Upper lobe of left lung (tissue), 6 donors: ENCODE measurements around the gene SNX30. TPM values are rescaled to one million over a fixed set of nuclear protein-coding genes. Genes with fewer than 3 reads are reported as not detected.

Source experiments
- ATAC-seq, 2 donors: fragments of 200-7000 bp; cut with Tn5 transposase; one replicate each; pipeline ENCODE4 v1.9.1; 2022; ENCODE audit warnings: mild to moderate bottlenecking in 2 of 2, moderate library complexity in 2 of 2; ENCODE audit not compliant: low FRiP score in 2 of 2
- DNase-seq, 2 donors: peaks; one replicate each; pipeline ENCODE4 v3.0.0-alpha.2; 2019 to 2020
- H3K27ac ChIP-seq, 4 donors: fragments of 200-600 bp; sonication (generic); one replicate each; pipeline ENCODE4 v1.5.1; 2016 to 2019
- H3K27me3 ChIP-seq, 4 donors: fragments of 200-600 bp; sonication (generic); one replicate each; pipeline ENCODE4 v1.5.1; 2017 to 2019
- H3K36me3 ChIP-seq, 4 donors: fragments of 200-600 bp; sonication (generic); one replicate each; pipeline ENCODE4 v1.5.1; 2016 to 2019
- H3K4me1 ChIP-seq, 4 donors: fragments of 200-600 bp; sonication (generic); one replicate each; pipeline ENCODE4 v1.5.1; 2018 to 2019
- H3K4me3 ChIP-seq, 4 donors: fragments of 200-600 bp; sonication (generic); one replicate each; pipeline ENCODE4 v1.5.1; 2017 to 2019; ENCODE audit warnings: mild to moderate bottlenecking in 2 of 4, moderate library complexity in 1 of 4
- H3K9me3 ChIP-seq, 4 donors: fragments of 200-600 bp; sonication (generic); one replicate each; pipeline ENCODE4 v1.5.1; 2018 to 2019
- EP300 ChIP-seq, 4 donors: sonication (generic); formaldehyde crosslinking; IDR thresholded peaks; one replicate each; pipeline ENCODE4 v1.5.1; 2017; ENCODE audit warnings: antibody characterized with exemption in 4 of 4, control low read depth in 2 of 4
- POLR2A ChIP-seq, 4 donors: fragments of 450-650 bp; IDR thresholded peaks; one replicate each; pipeline ENCODE4 v1.5.1; 2016 to 2017; ENCODE audit warnings: antibody characterized with exemption in 4 of 4, mild to moderate bottlenecking in 2 of 4
- POLR2AphosphoS5 ChIP-seq, 2 donors: sonication (generic); formaldehyde crosslinking; IDR thresholded peaks; one replicate each; pipeline ENCODE4 v1.5.1; 2017; ENCODE audit warnings: antibody characterized with exemption in 2 of 2
- WGBS, 2 donors: methylation state at CpG; one replicate each; pipeline ENCODE4 v1.1.5; 2017 to 2018; 5-methylcytosine and 5-hydroxymethylcytosine counted together
- total RNA-seq, 6 donors: library from RNA; depleted of rRNA in 4 of 6; stranded (reverse); fragments of >200 nt in 4 of 6; gene quantifications; one replicate each; pipeline versions ENCODE4 v1.1.0 to v1.2.1, GENCODE V29; 2016 to 2021
- TF ChIP-seq, protein P1 (sequence below), 6 experiments: fragments of 450-650 bp in 4 of 6; fragments of 200-600 bp in 2 of 6; sonication (generic) in 2 of 6; IDR thresholded peaks; one replicate each; pipeline ENCODE4 v1.5.1; 2016 to 2019; ENCODE audit warnings: antibody characterized with exemption in 6 of 6
- donor health status: DM: no; HTN: no; CAD: no; lungs with moderate emphysema.
- donor health status: DM: no; HTN: yes; CAD: no; lungs with severe emphysema.

SNX30 gene
- total RNA-seq, 6 donors from 2014 or later, result 46.9 to 80.1 (median 72.2) TPM

DNA sequence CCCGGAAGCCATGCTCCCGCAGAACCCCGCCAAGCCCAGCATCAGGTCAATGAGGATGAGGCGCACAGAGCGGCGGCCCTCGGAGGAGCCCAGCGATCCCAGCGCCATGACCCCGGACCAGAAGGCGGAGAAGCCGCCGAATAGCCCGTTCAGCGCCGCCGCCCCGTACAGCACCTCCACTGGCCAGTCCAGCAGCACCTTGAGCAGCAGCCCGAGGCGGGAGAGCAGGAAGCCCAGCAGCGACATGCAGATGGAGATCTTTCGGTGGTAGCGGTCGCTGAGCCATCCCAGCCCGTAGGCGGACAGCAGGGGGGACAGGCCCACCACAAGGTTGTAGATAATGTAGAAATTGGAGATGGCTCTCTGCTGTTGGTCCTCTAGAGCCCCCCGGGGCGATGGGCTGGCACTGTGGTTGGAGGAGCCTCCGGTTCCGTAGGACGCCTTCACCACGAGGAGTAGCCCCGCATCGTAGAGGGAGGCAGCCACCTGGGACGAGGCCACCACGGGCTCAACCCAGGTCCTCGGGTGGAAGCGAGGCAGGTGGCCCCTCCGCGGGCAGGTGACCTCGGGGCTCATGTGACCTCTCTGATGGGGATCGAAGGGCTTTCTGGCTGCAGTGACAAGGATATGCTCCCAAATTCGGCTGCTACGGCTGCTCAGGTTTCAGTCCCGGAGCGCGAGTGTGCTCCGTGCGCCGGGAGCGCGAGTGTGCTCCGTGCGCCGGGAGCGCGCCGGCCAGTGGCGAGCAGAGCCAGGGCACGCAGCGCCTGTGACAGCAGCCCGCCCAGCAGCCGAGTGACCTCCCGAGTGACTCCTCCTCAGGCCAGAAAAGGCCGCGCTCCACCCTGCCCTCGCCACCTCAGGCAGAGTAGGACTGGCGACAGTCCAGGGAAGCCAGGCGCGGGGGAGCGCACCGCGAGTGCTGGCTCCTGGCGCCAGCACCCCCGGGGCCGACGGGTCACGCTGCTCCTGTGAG, 139.8 kb downstream of the SNX30 start, which contains the start of gene SLC46A2:
Gene SLC46A2, minus strand, starts transcription at position 771 of the 976 bp plus-strand sequence. Its CDS starts 195 bp downstream, at position 576.
- H3K27ac ChIP-seq, result peak within 1 kb of the TSS in 3 of 4 donors; percentile 48 to 76 (median 62)
- H3K27me3 ChIP-seq, result no peaks in the 10 kb centered on the region
- no peaks in the 10 kb centered on the region for H3K9me3 ChIP-seq
- H3K4me3 ChIP-seq, result peak within 1 kb of the TSS in 3 of 4 donors; percentile 44 to 53 (median 51)
- WGBS, 2 donors, result 13 to 22% methylated on average over 8 to 51 of the region's 78 CpGs
- peak; percentile 73 to 76 for ATAC-seq
- DNase-seq, result peak; percentile 77 to 90
- peaks cover 9 to 26% (median 17%) of the 10 kb centered on the region in 4 donors for H3K4me1 ChIP-seq
- TF ChIP-seq POLR2A (IDR thresholded peaks at IDR 0.05), result peak in 1 of 4 donors; percentile 78
- TF ChIP-seq POLR2AphosphoS5 (IDR thresholded peaks at IDR 0.05), result peak in 1 of 2 donors; percentile 32
- TF ChIP-seq, protein P1, sequence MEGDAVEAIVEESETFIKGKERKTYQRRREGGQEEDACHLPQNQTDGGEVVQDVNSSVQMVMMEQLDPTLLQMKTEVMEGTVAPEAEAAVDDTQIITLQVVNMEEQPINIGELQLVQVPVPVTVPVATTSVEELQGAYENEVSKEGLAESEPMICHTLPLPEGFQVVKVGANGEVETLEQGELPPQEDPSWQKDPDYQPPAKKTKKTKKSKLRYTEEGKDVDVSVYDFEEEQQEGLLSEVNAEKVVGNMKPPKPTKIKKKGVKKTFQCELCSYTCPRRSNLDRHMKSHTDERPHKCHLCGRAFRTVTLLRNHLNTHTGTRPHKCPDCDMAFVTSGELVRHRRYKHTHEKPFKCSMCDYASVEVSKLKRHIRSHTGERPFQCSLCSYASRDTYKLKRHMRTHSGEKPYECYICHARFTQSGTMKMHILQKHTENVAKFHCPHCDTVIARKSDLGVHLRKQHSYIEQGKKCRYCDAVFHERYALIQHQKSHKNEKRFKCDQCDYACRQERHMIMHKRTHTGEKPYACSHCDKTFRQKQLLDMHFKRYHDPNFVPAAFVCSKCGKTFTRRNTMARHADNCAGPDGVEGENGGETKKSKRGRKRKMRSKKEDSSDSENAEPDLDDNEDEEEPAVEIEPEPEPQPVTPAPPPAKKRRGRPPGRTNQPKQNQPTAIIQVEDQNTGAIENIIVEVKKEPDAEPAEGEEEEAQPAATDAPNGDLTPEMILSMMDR (IDR thresholded peaks at IDR 0.05), result peak in 1 of 6 experiments; percentile 12
- TF ChIP-seq EP300 (IDR thresholded peaks at IDR 0.05), result no peak
- no peaks in the 10 kb centered on the region for H3K36me3 ChIP-seq

DNA sequence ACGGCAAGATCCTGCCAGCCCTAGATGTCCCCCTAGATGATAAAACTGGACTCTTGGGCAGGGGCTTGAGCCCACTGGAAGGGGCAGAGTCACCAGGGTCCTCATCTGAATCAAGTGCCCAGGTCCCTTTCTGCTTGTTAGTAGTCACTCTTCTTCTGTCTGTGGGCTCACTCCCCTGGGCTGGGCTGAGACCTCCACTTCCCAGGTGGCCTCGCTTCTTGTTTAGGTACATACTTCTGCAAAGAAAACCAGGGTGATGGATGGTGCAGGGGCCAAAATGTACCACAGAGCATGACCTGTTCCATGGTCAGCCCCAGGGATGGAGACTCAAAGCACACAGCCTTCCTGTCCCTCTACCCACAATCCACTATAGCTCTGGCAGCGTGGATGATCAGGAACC, 141.0 kb downstream of the SNX30 start:
- ATAC-seq (no peak), DNase-seq (no peak)
- no peaks in the 10 kb centered on the region for H3K27me3 ChIP-seq
- no peak for TF ChIP-seq POLR2A (IDR thresholded peaks at IDR 0.05)
- TF ChIP-seq POLR2AphosphoS5 (IDR thresholded peaks at IDR 0.05), result no peak
- TF ChIP-seq, protein P1 (IDR thresholded peaks at IDR 0.05), result no peak
- no peak for TF ChIP-seq EP300 (IDR thresholded peaks at IDR 0.05)
- H3K27ac ChIP-seq, result peak overlapping the region in 1 of 4 donors; percentile 76
- no peaks in the 10 kb centered on the region for H3K36me3 ChIP-seq
- peak overlapping the region in 1 of 4 donors; percentile 53 for H3K4me3 ChIP-seq
- peaks cover 9 to 26% (median 17%) of the 10 kb centered on the region in 4 donors for H3K4me1 ChIP-seq
- no peaks in the 10 kb centered on the region for H3K9me3 ChIP-seq
- WGBS, 2 donors, result 93 to 95% methylated on average over 2 to 3 of the region's 3 CpGs

DNA sequence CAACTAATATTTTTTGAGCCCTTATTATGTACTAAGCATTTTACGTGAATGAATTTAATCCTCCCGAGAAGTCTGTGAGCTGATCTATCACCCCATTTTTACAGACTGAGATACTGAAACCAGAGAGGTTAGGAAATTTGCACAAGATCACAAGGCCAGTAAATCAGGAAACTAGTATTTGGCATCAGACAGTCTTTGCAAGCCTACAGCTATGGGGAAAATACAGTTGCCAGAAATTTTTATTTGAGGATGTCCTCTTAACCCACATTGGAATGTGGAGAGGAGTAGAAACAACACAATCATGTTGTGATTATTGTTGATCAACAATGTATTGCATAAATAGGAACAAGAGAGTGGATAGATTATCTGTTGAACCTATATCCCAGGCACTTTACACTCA, 142.4 kb downstream of the SNX30 start:
- DNase-seq (no peak), ATAC-seq (no peak)
- 79 to 91% methylated on average over 2 of the region's 2 CpGs for WGBS, 2 donors
- Histone ChIP-seq H3K36me3 (no peaks in the 10 kb centered on the region), H3K27me3 (no peaks in the 10 kb centered on the region), H3K9me3 (no peaks in the 10 kb centered on the region), H3K27ac (peak overlapping the region in 2 of 4 donors; percentile 1 to 43), H3K4me3 (no peak overlapping the region), H3K4me1 (peaks cover 9 to 24% (median 17%) of the 10 kb centered on the region in 4 donors)
- TF ChIP-seq EP300 (IDR thresholded peaks at IDR 0.05) (no peak), POLR2A (IDR thresholded peaks at IDR 0.05) (no peak), POLR2AphosphoS5 (IDR thresholded peaks at IDR 0.05) (no peak)
- TF ChIP-seq, protein P1 (IDR thresholded peaks at IDR 0.05), result no peak

DNA sequence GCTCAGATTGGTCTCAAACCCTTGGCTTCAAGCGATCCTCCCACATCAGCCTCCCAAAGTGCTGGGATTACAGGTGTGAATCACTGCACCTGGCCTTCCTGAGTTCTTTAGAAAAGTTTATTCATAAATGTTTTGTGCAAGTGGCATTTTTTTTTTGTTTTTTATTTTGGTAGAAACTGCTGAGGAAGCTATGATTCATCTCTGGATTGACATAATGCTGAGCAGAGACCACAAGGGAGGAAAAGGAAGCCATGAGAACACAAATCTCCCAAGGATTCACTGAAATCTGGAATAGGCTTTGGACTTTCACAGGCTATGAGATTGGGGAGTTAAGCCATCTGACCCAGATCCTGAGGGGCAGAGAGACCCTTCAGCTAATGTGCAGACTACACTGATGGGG, 143.5 kb downstream of the SNX30 start:
- Histone ChIP-seq H3K36me3 (no peaks in the 10 kb centered on the region), H3K4me3 (no peak overlapping the region), H3K27me3 (no peaks in the 10 kb centered on the region), H3K27ac (peak overlapping the region in 3 of 4 donors; percentile 63 to 75 (median 70)), H3K4me1 (peaks cover 9 to 21% (median 18%) of the 10 kb centered on the region in 4 donors), H3K9me3 (no peaks in the 10 kb centered on the region)
- TF ChIP-seq POLR2AphosphoS5 (IDR thresholded peaks at IDR 0.05), result no peak
- TF ChIP-seq, protein P1 (IDR thresholded peaks at IDR 0.05), result no peak
- no peak for TF ChIP-seq POLR2A (IDR thresholded peaks at IDR 0.05)
- TF ChIP-seq EP300 (IDR thresholded peaks at IDR 0.05), result no peak
- DNase-seq (no peak), ATAC-seq (no peak)
- WGBS, 2 donors, result 100% methylated on average over 1 of the region's 1 CpG
